HL-60 (cell line): ENCODE data around the gene FOXB2.

ENCODE experiments used
- DNase-seq, 2 experiments: peaks; one replicate each; pipeline ENCODE4 v3.0.0-alpha.2; 2010 to 2020; ENCODE audit warnings: low read depth in 1 of 2, low spot score in 1 of 2
- H3K27ac ChIP-seq: fragments of 250-450 bp; sonication (Bioruptor Pico); replicated peaks from 2 replicates; pipeline ENCODE4 v1.5.1; 2020; ENCODE audit warnings: mild to moderate bottlenecking, moderate library complexity
- H3K27me3 ChIP-seq: fragments of 250-450 bp; sonication (Bioruptor Pico); 2 replicates; pipeline ENCODE4 v1.5.1; 2021; ENCODE audit warnings: mild to moderate bottlenecking, moderate library complexity; ENCODE audit not compliant: insufficient read depth, poor library complexity, severe bottlenecking
- H3K4me3 ChIP-seq: replicated peaks from 2 replicates; pipeline ENCODE4 v1.5.1; 2011; ENCODE audit warnings: mild to moderate bottlenecking, control low read depth, low read length; ENCODE audit not compliant: insufficient read depth
- GABPA ChIP-seq: IDR thresholded peaks from 2 replicates; pipeline ENCODE4 v1.6.1; 2012; ENCODE audit warnings: low read depth
- POLR2AphosphoS5 ChIP-seq: IDR thresholded peaks from 2 replicates; pipeline ENCODE4 v1.6.1; 2012; ENCODE audit warnings: low read depth
- SPI1 ChIP-seq: IDR thresholded peaks from 2 replicates; pipeline ENCODE4 v1.6.1; 2012; ENCODE audit warnings: low read depth, mild to moderate bottlenecking, borderline replicate concordance
- TF ChIP-seq, protein P1 (sequence below): IDR thresholded peaks from 2 replicates; pipeline ENCODE4 v1.6.1; 2012; ENCODE audit warnings: low read depth; ENCODE audit not compliant: insufficient replicate concordance
- TF ChIP-seq, protein P2 (sequence below): IDR thresholded peaks from one replicate; pipeline ENCODE4 v1.5.1; 2011; ENCODE audit warnings: low read length, control low read depth, inconsistent platforms; ENCODE audit not compliant: insufficient read depth

Gene FOXB2

DNA sequence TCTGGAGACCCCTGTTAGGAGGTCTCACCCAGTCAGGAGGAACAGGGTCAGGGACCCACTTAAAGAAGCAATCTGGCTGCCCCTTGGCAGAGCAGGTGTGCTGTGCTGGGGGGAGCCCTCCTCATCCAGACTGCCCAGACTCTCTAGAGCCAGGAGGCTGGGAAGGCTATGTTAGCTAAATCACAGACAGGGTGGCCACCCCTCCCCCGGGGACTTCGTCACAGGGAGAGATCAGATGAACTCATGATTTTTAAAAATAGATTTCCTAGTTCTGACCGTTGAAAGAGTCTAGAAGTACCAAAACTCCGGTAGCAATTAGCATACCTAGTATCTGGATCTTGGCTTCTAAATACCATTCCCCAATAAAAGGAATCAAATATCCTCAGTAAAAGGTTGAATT, 35.0 kb upstream of the FOXB2 start:
- TF ChIP-seq, protein P1, sequence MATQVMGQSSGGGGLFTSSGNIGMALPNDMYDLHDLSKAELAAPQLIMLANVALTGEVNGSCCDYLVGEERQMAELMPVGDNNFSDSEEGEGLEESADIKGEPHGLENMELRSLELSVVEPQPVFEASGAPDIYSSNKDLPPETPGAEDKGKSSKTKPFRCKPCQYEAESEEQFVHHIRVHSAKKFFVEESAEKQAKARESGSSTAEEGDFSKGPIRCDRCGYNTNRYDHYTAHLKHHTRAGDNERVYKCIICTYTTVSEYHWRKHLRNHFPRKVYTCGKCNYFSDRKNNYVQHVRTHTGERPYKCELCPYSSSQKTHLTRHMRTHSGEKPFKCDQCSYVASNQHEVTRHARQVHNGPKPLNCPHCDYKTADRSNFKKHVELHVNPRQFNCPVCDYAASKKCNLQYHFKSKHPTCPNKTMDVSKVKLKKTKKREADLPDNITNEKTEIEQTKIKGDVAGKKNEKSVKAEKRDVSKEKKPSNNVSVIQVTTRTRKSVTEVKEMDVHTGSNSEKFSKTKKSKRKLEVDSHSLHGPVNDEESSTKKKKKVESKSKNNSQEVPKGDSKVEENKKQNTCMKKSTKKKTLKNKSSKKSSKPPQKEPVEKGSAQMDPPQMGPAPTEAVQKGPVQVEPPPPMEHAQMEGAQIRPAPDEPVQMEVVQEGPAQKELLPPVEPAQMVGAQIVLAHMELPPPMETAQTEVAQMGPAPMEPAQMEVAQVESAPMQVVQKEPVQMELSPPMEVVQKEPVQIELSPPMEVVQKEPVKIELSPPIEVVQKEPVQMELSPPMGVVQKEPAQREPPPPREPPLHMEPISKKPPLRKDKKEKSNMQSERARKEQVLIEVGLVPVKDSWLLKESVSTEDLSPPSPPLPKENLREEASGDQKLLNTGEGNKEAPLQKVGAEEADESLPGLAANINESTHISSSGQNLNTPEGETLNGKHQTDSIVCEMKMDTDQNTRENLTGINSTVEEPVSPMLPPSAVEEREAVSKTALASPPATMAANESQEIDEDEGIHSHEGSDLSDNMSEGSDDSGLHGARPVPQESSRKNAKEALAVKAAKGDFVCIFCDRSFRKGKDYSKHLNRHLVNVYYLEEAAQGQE, result no peak
- DNase-seq, result no peak
- Histone ChIP-seq H3K4me3 (no peak overlapping the region), H3K27ac (no peak overlapping the region), H3K27me3 (peaks cover 11% of the 10 kb centered on the region)

GRCh38 chr9:76985581-76985980, 33.9 kb upstream of the FOXB2 start:
- Histone ChIP-seq H3K27me3 (peaks cover 9% of the 10 kb centered on the region), H3K4me3 (no peak overlapping the region), H3K27ac (no peak overlapping the region)
- no peak for DNase-seq
- TF ChIP-seq SPI1 (no peak), POLR2AphosphoS5 (no peak)
- TF ChIP-seq, protein P2, sequence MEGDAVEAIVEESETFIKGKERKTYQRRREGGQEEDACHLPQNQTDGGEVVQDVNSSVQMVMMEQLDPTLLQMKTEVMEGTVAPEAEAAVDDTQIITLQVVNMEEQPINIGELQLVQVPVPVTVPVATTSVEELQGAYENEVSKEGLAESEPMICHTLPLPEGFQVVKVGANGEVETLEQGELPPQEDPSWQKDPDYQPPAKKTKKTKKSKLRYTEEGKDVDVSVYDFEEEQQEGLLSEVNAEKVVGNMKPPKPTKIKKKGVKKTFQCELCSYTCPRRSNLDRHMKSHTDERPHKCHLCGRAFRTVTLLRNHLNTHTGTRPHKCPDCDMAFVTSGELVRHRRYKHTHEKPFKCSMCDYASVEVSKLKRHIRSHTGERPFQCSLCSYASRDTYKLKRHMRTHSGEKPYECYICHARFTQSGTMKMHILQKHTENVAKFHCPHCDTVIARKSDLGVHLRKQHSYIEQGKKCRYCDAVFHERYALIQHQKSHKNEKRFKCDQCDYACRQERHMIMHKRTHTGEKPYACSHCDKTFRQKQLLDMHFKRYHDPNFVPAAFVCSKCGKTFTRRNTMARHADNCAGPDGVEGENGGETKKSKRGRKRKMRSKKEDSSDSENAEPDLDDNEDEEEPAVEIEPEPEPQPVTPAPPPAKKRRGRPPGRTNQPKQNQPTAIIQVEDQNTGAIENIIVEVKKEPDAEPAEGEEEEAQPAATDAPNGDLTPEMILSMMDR, result no peak

- TF ChIP-seq, protein P2, result peak; percentile 19
- TF ChIP-seq, protein P1, result no peak
- TF ChIP-seq GABPA (no peak), SPI1 (no peak), POLR2AphosphoS5 (no peak)
- Histone ChIP-seq H3K27ac (no peak overlapping the region), H3K4me3 (no peak overlapping the region), H3K27me3 (no peaks in the 10 kb centered on the region)
- peak in 1 of 2 experiments; percentile 26 for DNase-seq
Measured at GRCh38 chr9:76987594-76988200, 31.8 kb upstream of the FOXB2 start.

- H3K27me3 ChIP-seq, result no peaks in the 10 kb centered on the region
- no peak overlapping the region for H3K4me3 ChIP-seq
- no peak overlapping the region for H3K27ac ChIP-seq
- TF ChIP-seq GABPA (no peak), SPI1 (no peak), POLR2AphosphoS5 (no peak)
- TF ChIP-seq, protein P1, result no peak
- TF ChIP-seq, protein P2, result no peak
- DNase-seq, result no peak
Measured at GRCh38 chr9:76988941-76989340, 30.5 kb upstream of the FOXB2 start.
